HepG2 (cell line): ENCODE data around the gene ANXA7.

Source experiments
- NFE2 ChIP-seq: sonication (generic); formaldehyde crosslinking; IDR thresholded peaks from 2 replicates; pipeline ENCODE4 v1.4.0; 2020; ENCODE audit warnings: missing genetic modification reagents
- RAD21 ChIP-seq: fragments of 450-650 bp; formaldehyde crosslinking; IDR thresholded peaks from 2 replicates; pipeline ENCODE4 v1.5.0; 2020; ENCODE audit warnings: mild to moderate bottlenecking
- SRSF9 ChIP-seq: fragments of 200-400 bp; formaldehyde crosslinking; IDR thresholded peaks from 2 replicates; pipeline ENCODE4 v1.6.1; 2018; ENCODE audit warnings: borderline replicate concordance, mild to moderate bottlenecking, low read depth, low read length; ENCODE audit not compliant: insufficient read depth, poor library complexity, severe bottlenecking
- TF ChIP-seq, protein P1 (sequence below): sonication (generic); formaldehyde crosslinking; conservative IDR thresholded peaks from 2 replicates; pipeline ENCODE4 v1.4.0; 2020; ENCODE audit warnings: missing genetic modification reagents
- TF ChIP-seq, protein P2 (sequence below): sonication (generic); formaldehyde crosslinking; IDR thresholded peaks from 2 replicates; pipeline ENCODE4 v1.5.0; 2020; ENCODE audit warnings: mild to moderate bottlenecking, missing genetic modification reagents, moderate library complexity

DNA sequence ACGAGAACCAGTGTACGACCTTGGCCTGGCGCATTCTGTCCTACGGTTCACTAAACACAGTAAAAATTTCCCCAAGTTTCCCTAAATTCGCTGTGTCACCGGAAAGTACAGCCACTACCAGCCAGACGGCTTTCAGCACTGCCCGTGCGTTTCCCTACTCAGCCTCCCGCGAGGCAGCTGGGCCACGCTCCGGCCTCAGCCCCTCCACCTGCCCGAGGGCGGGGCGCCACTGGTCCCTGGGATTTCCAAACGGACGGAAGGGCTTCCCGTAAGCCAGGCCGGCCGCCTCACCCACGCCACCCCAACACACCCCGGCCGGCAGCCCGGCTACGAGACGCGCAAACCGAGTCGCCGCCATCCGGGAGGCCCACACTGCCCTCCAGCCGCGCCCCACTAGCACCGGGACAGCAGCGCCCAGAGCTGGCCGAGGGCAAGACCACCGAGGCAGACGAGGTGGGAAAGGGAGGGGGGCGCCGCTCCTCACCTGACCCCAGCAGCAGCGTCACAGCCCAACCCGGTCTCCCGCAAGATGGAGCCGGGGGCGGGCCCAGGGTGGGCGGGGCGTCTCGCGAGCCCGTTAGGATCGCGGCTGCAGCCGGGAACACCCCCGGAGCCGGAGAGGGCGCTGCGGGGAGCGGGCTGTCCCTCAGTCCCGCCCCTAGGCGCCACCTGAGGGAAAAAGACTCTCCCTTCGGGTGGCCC, at the start of gene ANXA7:
- no peak for TF ChIP-seq NFE2
- TF ChIP-seq, protein P1, sequence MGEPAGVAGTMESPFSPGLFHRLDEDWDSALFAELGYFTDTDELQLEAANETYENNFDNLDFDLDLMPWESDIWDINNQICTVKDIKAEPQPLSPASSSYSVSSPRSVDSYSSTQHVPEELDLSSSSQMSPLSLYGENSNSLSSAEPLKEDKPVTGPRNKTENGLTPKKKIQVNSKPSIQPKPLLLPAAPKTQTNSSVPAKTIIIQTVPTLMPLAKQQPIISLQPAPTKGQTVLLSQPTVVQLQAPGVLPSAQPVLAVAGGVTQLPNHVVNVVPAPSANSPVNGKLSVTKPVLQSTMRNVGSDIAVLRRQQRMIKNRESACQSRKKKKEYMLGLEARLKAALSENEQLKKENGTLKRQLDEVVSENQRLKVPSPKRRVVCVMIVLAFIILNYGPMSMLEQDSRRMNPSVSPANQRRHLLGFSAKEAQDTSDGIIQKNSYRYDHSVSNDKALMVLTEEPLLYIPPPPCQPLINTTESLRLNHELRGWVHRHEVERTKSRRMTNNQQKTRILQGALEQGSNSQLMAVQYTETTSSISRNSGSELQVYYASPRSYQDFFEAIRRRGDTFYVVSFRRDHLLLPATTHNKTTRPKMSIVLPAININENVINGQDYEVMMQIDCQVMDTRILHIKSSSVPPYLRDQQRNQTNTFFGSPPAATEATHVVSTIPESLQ = 0 out of 2 replicates have a peak, but pooled peaks have one; percentile 52
- no peak for TF ChIP-seq RAD21
- no peak for TF ChIP-seq SRSF9
- TF ChIP-seq, protein P2, sequence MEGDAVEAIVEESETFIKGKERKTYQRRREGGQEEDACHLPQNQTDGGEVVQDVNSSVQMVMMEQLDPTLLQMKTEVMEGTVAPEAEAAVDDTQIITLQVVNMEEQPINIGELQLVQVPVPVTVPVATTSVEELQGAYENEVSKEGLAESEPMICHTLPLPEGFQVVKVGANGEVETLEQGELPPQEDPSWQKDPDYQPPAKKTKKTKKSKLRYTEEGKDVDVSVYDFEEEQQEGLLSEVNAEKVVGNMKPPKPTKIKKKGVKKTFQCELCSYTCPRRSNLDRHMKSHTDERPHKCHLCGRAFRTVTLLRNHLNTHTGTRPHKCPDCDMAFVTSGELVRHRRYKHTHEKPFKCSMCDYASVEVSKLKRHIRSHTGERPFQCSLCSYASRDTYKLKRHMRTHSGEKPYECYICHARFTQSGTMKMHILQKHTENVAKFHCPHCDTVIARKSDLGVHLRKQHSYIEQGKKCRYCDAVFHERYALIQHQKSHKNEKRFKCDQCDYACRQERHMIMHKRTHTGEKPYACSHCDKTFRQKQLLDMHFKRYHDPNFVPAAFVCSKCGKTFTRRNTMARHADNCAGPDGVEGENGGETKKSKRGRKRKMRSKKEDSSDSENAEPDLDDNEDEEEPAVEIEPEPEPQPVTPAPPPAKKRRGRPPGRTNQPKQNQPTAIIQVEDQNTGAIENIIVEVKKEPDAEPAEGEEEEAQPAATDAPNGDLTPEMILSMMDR (CRISPR knock-in tag) = peak; percentile 51
